Upper lobe of left lung (tissue), 4 donors: Measurements from ENCODE around the gene CDH12.

ENCODE experiments used
- CTCF ChIP-seq, 6 experiments: fragments of 450-650 bp in 4 of 6; fragments of 200-600 bp in 2 of 6; sonication (generic) in 2 of 6; IDR thresholded peaks; one replicate each; pipeline ENCODE4 v1.5.1; 2016 to 2019; ENCODE audit warnings: antibody characterized with exemption in 6 of 6
- POLR2AphosphoS5 ChIP-seq, 2 donors: sonication (generic); formaldehyde crosslinking; IDR thresholded peaks; one replicate each; pipeline ENCODE4 v1.5.1; 2017; ENCODE audit warnings: antibody characterized with exemption in 2 of 2

- TF ChIP-seq CTCF (IDR thresholded peaks at IDR 0.05), result no peak
- no peak for TF ChIP-seq POLR2AphosphoS5 (IDR thresholded peaks at IDR 0.05)
Measured at GRCh38 chr5:22593592-22593991, 259.6 kb downstream of the CDH12 start.
